Stimulated activated CD4-positive, alpha-beta T cell treated with anti-CD3 and anti-CD28 coated beads, TNF-alpha, amount 100 ng/mL, for 4 hours (primary cell): ENCODE data around the gene PHF2.

Experiments used
- DNase-seq, 3 experiments: peaks; one replicate each; pipeline ENCODE4 v3.0.0-alpha.2; 2020; ENCODE audit warnings: low read depth in 3 of 3

Gene PHF2

DNA sequence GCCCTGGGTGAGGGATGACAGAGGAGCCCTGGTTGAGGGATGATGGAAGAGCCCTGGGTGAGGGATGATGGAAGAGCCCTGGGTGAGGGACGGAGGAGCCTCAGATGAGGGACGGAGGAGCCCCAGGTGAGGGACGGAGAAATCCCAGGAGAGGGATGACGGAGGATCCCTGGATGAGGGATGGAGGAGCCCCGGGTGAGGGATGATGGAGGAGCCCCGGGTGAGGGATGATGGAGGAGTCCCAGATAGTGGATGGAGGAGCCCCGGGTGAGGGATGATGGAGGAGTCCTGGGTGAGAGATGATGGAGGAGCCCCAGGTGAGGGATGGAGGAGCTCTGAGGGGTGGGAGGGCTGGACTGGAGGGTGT is 10.9 kb downstream of the PHF2 start:
- no peak for DNase-seq

DNA sequence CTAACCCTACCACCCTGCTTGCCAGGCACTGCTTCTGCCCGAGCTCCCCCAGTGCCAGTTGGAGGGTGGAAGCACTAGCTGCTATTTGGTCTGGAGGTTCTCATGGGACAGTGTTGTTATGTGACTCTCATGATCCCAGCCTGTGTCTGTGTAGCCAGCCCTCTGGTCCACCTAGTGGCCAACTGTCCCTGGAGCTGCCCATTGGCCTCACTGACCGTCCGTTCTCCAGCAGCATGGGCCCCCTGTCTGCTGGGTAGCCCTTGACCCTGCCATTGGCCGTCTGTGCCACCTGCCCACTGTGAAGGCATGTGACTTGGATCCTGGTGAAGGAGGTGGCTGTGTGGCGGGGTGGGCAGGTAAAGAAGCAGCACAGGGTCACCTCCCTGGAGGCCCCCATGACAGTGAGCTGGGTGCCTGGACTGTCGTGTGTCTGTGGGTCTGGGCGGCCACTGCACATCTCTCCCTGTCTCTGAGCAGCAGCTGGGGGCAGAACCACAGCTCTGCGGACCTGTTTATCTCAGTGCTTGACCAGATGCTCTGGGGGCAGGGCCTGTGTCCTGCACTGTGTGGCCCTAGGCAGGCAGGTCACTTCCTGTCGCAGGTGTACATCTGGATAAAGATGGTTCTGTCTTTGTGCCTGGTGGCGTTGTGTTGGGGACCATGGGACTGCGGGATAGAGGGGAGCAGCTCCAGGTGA is 11.4 kb downstream of the PHF2 start:
- DNase-seq = no peak

DNA sequence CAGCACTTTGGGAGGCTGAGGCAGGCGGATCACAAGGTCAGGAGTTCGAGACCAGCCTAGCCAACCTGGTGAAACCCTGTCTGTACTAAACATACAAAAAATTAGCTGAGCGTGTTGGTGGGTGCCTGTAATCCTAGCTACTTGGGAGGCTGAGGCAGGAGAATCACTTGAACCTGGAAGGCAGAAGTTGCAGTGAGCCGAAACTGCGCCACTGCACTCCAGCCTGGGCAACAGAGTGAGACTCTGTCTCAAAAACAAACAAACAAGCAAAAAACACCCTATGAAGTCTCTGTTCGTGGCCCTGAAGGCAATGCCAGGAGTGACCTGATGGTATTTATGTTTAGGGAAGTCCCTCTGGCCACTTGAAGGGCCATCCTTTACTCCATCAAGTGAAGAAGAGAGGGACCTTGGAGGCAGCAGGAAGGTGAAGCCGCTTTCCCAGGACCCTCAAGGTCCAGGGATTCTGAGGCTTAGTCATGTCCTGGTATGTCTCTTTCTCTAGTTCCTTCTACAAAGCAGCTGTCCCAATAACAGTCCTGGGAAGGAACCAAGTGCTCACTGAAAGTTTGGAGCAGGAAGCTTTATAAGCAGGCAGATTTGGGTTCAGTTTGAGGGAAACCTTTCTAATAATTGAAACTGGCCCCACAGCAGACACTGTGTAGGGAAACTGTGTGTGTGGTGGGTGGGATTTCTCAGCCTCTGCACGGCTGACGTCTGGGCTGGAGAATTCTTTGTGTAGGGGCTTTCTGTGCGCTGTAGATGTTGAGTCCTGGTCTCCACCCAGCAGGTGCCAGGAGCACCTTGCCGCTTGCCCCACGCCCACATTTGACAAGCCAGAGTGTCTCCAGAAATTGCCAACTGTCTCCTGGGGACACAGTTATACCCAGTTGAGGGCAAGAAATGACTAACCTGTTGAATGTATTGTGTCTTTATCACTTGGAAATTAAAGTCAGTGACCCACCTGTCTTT is 12.5 kb downstream of the PHF2 start:
- DNase-seq = no peak

DNA sequence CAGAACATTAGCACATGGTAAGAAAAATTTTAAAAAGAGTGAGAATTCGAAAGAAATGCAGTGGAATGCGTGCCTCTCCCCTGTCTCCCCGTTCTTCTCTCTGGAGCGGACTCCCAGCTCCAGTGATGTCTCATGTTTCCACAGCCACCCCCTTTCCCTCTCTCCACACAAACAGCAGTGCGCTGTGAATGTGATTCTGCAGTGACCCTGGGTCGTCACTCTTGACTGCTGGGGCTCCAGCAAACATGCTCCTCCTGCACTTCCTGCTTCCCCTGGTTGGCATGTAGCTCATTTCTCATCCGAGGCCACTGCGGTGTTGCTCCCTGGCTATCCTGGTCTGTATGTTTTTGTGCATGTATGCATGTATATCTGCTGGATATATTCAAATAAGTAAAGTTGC is 13.3 kb downstream of the PHF2 start:
- no peak for DNase-seq

DNA sequence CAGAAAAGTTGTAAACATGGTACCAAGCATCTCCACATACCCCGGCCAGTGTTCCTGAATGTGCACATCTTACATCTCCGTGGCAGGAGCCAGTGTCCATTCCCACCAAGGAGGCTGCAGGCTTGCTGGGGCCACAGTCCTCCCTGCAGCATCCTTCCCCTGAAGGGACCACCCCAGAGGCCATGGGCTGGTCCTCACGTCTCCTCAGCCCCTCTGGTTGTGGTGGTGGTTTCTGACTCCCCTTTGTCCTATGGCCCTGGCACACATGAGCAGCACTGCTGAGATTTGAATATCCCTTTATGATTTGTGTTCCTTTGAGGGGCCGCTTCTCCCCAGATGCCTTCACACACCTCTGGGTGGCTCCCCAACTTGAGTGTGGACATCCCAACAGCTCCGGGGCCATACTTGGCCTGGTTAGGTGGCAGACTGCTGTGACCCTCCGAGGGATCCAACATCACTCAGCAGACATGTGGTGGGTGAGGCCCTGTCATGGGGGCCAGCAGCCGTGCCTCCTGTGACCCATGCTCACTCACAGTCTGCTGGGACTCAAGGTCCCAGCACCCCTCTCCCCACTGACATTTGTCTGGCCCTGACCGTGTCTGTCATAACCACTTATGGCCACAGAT is 14.3 kb downstream of the PHF2 start:
- no peak for DNase-seq

DNA sequence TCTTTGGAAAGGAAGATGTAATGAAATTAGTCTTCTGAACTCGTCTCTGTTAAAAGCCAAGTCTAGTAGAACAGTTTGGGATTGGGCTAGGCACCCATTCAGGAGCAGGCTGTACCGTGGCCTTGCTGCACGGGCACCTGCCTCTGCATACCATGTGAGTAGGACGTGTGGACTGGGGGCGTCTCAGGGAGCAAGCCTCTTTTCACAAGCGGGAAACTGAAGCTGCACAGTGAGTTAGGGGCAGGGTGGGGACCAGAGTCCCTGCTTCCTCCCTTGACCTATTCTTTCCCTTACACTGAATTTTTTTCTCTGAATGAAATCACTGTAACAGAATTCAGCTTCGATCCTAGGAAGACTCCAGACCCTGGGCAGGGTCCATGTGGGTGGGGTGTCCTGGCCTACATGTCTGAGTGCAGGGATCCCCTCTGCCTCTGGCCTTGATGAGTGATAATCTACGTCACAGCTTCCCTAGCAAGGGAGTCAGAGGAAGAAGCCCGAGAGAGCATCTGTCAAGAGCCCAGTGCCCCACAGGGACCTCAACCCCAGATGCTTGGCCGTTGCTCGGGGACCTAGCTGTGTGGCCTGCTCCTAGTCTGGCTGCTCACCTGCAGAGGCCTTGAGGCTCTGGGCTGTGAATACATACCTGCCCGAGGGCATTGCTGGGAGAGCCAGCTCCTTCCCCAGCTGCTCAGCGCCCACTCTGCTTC is 15.1 kb downstream of the PHF2 start:
- DNase-seq = no peak

DNA sequence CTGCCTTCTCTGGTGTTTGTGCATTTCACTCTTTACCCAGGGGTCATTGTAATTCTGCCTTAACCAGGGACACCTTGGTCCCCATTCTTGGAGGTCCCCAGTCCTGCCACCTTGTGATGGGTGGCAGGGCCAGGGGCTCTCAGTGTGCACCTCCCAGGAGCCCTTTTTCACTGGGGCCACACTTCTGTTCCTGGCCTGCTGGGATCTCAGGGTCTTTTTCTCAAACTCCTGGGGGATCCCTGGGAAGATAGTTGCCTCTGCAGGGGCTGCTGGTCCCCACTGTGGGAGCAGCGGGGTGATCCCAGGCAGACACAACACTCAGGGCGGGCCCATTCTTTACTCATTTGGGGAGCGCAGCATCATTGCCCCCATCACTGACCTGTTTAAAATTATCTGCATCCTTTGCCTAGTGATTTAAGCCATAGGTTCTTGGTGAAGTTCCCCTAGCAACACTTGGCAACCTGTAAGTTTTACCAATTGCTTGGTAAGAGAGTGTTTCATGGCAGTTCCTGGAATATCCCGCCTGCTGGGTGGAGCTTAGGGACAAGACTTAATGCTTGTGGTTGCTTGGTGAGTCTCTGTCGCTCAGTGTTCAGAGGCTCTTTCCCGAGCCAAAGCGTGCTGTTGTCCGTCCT is 15.7 kb downstream of the PHF2 start:
- no peak for DNase-seq

DNA sequence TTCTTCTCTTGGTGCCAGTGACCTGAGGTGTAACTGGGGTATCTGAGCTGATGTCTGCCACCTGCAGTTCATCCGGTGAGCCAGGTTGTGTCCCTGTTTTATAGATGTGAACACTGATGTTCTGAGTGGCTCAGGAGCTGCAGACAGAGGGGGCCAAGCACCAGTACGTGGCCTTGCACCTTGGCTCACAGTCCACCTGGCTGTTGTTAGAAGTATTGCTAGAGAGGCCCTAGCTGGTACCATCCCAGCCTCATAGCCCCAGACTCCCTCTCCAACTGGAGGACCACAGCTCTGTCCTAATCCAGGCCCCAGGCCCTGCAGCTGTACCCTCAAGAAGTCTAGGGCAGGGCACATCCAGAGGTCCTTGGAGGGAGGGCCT is 16.2 kb downstream of the PHF2 start:
- DNase-seq = no peak

DNA sequence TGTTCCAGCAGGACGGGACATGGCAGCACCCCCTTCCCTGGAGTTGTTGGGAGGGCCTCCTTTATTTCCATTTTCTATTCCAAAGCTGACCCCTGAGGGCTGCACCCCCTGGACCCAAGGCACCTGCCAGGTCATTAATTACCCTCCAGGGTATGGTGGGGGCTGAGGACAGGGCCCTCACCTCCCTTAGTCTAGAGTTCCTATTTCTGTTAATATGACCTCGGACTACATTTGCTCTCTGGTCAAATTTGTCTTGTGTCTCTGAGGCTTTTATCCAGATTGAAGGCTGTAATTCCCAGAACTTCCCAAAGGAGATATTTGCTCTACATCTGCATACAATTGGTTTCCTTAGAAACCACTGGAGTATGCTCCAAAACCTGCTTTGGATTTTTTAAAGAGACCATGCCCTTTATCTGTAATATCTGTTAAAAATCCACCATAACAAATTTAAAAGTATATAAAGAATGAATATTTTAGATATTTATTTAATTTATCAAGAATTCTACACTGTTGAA is 16.8 kb downstream of the PHF2 start:
- no peak for DNase-seq

DNA sequence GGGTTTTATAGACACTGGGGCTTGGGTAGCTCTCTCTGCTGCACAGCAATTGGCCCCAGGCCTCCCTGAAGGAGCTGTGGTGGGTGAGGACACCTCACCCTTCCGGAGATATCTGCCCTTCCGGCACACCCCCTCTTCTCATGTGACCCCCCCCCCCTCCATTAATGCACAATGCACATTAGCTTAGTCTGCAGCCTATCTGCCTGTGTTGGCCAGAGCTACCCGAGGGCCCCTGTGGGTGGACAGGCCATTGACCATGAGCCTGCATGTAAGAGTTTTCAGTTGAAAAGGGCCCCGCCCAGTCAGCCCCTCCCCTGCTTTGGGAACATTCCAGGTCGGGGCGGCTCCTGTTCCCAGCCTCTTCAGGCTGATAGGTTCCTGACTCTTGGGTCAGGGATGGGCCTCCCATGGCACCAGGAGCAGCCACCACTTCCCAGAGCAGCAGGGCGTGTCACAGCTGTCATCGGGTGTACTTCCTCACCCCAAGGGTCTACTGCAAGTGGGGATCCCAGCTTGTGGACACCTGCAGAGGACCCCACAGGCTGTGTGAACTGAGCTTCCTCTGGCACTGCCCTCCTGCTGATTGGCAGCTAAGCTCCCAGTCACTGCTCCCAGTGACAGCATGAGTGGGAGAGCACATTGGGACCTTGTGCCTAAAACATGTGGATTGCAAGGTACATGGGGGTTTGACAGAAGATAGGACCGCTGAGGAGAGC is 17.8 kb downstream of the PHF2 start:
- no peak for DNase-seq

DNA sequence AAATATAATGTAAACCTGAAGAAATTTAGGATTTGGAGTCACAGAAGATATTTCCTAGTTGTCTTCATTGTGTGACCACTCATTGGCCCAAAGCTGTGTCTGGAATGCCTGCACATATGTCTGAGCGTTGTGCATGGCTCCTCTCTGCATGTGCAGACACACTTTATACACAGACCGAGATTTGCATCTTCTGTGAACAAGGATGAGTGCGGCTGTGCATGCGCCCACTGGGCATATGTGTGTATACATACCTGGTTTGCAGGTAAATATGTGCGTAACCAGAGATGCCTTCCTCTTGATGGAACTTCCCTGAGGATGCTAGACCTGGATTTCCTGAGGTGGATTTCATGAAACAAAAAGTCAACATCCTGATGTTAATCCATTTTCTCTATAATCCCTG is 19.1 kb downstream of the PHF2 start:
- DNase-seq = no peak

DNA sequence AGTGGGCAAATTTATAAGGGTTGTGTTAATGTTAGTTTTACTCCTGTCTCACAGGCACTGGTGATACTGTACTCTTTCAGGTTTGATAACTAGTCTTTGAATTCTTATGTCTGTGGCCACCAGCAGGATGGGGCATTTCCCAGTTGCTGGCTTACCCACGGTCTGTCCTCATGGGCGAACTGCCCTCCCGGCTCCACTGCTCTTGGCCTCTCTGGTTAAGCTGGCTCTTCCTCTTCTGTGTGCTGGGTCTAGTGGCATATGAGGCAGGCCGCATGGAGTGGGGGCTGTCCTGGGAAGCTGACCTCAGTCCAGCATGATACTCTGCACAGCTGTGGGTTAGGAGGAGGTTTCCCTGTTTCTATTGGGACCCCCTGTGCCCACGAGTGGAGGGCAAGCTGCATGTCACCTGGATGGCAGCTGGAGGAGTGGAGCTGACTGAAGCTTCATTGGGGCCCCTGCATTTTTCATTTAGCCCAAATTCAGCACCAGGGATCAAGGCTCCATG is 19.5 kb downstream of the PHF2 start:
- no peak for DNase-seq

DNA sequence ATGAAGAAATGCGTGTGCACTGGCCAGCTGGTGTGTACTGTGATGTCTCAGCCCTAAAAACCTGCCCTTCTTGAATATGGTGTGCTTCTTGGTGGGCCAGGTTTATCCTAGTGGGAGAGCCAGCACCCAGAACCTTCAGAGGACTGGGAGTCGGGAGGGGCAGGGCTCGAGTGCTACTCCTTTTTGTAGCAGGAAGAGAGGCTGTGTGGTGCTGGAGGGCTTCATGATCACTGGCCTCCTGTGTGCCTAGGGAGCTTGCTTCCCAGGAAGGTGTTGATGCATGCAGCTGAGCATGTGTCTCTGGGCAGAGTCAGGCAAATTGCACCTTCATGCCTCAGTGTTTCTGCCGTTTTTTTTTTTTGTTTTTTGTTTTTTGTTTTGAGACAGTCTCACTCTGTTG is 20.0 kb downstream of the PHF2 start:
- no peak for DNase-seq

DNA sequence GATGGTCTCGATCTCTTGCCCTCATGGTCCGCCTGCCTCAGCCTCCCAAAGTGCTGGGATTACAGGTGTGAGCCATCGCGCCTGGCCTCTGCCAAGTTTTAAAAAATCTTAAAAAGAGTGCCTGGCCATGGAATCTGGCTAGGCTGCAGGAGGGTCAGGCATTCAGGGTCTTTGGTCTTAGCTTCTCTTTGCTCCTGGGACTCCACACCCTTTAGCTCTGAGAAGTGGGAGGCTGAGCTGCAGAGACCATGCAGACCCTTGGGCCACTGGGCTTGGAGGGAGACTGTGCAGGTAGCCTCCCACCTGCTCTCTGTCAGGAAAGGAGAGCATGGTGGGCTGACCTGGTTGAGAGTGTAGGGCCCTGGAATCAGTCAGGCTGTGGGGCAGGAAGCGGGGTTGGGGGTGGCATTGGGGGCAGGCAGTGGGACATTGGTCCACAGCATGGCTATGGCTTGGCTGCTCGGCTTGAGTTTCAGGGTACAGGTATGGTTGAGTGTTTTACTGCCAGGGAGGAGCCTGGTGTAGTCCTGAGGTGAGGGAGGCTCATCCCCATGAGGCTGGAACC is 20.8 kb downstream of the PHF2 start:
- DNase-seq = no peak

DNA sequence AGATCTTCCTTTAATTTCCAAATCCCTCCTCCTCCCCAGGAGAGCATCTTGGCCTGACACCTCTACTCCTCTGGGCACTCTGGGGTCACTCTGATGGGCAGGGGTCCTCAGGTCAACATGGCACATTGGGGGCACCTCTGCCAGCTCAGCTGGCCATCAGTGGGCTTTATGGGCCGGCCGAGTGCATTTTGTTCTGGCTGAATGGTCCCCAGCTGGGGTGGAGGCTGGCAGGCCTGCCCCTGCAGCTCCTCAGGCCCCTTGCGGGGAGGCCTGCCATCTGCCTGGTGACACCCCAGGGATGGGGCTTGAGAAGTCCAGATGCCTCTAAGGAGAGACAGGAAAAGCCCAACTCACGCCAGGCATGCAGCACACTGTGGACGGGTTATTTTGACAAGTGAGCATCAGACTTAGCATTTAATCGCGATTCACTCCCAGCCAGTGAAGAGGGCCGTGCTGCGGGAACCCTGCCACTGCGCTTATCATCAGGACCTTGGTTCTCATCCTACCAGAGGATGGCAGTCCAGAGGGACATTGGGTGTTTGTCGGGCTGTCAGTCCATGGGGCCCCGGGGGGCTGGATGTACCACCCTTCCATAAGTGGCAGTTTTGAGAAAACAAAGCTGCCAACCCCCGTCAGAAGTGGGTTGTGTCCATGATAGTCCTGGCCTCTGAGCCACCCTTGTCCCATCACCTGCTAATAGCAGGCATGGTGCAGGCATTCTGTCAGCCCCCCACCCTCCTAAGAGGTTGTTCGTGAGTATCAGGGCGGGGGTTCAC is 21.7 kb downstream of the PHF2 start:
- DNase-seq = no peak

DNA sequence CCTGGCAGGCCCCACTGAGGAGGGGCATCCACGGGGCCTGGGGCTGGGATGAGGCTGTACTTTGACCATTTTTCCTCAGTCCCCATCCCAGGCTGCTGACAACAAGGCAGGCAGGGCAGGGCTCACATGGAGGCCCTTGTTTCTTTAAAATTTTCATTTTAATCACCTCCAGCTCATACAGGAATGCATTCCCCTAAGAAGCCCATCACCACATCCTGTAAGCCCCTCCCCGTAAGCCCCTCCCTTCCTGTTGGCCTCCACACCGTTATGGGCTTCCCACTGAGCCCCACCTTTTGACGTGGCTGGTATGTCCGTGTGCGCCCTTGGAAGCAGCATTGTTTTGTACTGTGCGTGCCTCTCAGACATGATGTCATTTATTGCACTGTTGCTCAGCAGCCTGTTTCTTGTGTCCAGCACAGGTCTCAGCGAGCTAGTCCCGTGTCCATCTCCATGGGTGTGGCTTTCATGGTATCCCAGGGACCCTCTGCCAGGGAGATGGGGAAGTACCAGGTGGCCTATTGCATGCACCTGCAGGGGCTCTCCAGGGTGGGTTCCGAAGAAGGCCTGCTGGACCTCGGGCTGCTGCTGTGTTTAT is 22.4 kb downstream of the PHF2 start:
- no peak for DNase-seq

DNA sequence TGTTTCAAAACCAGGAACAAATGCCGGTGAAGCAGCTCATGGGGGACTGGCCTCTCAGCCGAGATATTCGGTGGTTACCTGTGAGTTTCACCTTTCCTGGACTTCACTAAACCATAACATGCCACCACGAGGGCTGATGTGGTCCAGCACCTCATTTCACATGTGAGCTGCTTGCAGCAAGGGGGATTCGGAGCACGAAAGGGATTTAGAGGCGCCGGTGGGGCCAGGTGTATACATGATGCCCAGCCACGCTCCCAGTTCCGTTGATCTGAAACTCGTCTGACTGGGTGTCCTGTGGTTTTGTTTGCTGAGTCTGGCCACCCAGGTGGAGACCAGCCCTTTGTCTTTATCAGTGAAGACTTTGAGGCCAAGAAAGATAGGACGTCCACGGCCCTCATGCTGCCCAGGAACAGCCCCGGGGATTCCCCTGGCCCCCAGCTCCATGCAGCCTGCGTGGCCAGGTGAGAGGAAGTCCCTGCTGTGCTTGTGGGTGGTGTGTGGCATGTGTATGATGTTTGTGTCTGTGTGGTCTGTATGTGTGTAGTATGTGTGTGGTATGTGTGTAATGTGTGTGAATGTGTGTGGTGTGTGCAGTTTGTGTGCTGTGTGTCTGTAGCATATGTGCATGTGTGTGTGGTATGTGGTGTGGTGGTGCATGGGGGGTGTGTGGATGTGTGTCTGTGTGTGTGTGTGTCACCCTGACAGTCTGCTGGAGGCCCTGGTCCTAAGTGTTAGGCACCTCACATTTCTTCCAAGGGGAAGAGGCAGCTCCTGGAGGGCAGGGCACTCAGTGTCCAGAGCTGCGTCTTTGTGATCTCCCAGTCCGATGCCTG is 23.4 kb downstream of the PHF2 start:
- no peak for DNase-seq

DNA sequence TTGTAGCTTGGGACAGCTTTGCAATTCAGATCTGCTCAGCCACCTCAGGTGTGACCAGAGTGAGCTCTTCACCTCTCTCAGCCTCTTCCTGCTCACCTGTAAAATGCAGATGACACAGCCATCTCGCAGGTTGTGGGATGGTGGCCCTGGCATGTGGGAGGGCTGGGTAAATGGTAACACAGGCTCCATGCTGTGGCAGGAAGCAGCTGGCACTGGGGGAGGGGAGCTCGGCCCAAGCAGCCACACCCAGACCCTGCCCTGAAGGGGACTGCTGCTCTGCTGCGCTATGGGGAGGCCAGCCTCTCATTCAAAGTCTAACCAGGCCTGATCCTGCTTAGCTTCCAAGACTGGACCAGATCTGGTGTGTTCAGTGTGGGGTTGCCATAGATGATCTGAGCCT is 24.1 kb downstream of the PHF2 start:
- no peak for DNase-seq
